Memory B cell (primary cell): ENCODE measurements around the gene TBC1D9.
A peak's percentile ranks its signal among the peaks of the same experiment; 100 is the strongest.

Experiments used
- ATAC-seq: fragments of 150-1000 bp; cut with Tn5 transposase; 2 replicates; pipeline ENCODE4 v1.10.0; 2021; ENCODE audit warnings: low read depth, mild to moderate bottlenecking, moderate library complexity
- DNase-seq, 2 donors: peaks; one replicate each; pipeline ENCODE4 v3.0.0; 2022; ENCODE audit warnings: low spot score in 2 of 2
- H3K27ac Mint-ChIP-seq: one replicate; pipeline ENCODE4 v1.8.0; 2022; ENCODE audit warnings: mild to moderate bottlenecking, moderate library complexity, mixed read lengths
- H3K27me3 Mint-ChIP-seq: one replicate; pipeline ENCODE4 v1.8.0; 2022; ENCODE audit warnings: mixed read lengths
- H3K36me3 Mint-ChIP-seq: one replicate; pipeline ENCODE4 v1.8.0; 2022; ENCODE audit warnings: mild to moderate bottlenecking, mixed read lengths
- H3K4me1 Mint-ChIP-seq: one replicate; pipeline ENCODE4 v1.8.0; 2022; ENCODE audit warnings: mixed read lengths
- H3K4me3 Mint-ChIP-seq: one replicate; pipeline ENCODE4 v1.8.0; 2022; ENCODE audit warnings: mild to moderate bottlenecking, moderate library complexity, mixed read lengths
- H3K9me3 Mint-ChIP-seq: one replicate; pipeline ENCODE4 v1.8.0; 2022; ENCODE audit warnings: mixed read lengths

Gene TBC1D9

GRCh38 chr4:140637836-140638235 lies 118.3 kb downstream of the TBC1D9 start:
- Mint-ChIP-seq H3K27me3 (no peaks in the 10 kb centered on the region), H3K9me3 (no peaks in the 10 kb centered on the region), H3K27ac (peak overlapping the region; percentile 49), H3K36me3 (peaks cover 34% of the 10 kb centered on the region), H3K4me3 (no peak overlapping the region), H3K4me1 (peaks cover 3% of the 10 kb centered on the region)
- DNase-seq (peak in 1 of 2 donors; percentile 31), ATAC-seq (peak; percentile 83)

GRCh38 chr4:140635606-140636005 lies 120.6 kb downstream of the TBC1D9 start:
- no peaks in the 10 kb centered on the region for H3K4me1 Mint-ChIP-seq
- no peaks in the 10 kb centered on the region for H3K9me3 Mint-ChIP-seq
- peaks cover 30% of the 10 kb centered on the region for H3K36me3 Mint-ChIP-seq
- no peak overlapping the region for H3K4me3 Mint-ChIP-seq
- H3K27ac Mint-ChIP-seq: no peak overlapping the region
- DNase-seq: no peak
- no peak for ATAC-seq
- no peaks in the 10 kb centered on the region for H3K27me3 Mint-ChIP-seq

DNA sequence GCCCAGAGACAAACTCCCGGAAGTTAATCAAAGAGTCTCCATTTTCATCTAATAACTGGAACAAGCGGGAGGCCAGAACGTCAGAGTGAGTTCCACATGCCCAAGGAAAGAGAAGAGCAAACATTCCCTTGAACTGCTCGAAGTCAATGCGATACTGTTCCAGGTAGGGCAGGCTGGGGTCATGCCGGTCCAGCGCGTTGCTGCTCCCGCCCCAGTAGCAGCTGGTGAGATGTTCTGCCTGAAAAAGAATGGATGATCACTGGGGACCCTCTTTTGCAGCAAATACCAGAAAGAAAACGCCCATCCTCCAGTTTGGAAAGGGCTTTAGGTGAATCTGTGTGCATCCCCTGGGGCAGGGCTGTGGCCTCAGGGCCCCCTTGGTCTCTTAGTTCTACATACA lies 122.2 kb downstream of the TBC1D9 start:
- H3K36me3 Mint-ChIP-seq: peaks cover 29% of the 10 kb centered on the region
- no peak for DNase-seq
- no peaks in the 10 kb centered on the region for H3K9me3 Mint-ChIP-seq
- no peaks in the 10 kb centered on the region for H3K27me3 Mint-ChIP-seq
- H3K27ac Mint-ChIP-seq: peak overlapping the region; percentile 74
- H3K4me3 Mint-ChIP-seq: no peak overlapping the region
- H3K4me1 Mint-ChIP-seq: no peaks in the 10 kb centered on the region
- no peak for ATAC-seq

DNA sequence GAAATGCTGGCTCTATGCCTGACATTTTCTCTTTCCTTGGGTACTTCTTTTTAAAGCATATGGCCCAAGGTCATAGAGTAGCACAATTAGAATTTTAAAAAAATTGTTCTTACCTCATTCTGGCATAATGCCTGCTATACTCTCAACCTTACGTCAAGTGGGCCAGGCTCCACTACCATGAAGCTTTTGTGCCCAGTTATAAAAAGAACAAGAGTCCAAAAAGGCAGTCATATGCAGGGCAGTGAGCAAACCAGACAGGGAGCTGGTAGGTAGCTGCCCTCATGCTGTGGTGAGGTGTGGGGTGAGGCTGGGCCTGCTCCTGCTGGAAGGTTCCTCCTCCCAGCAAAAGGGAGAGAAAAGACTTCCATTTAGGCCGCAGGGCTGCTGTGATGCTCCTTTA lies 123.1 kb downstream of the TBC1D9 start:
- DNase-seq (no peak), ATAC-seq (no peak)
- Mint-ChIP-seq H3K9me3 (no peaks in the 10 kb centered on the region), H3K4me3 (no peak overlapping the region), H3K27ac (no peak overlapping the region), H3K4me1 (no peaks in the 10 kb centered on the region), H3K27me3 (no peaks in the 10 kb centered on the region), H3K36me3 (peaks cover 32% of the 10 kb centered on the region)

- Mint-ChIP-seq H3K4me1 (peaks cover 2% of the 10 kb centered on the region), H3K9me3 (no peaks in the 10 kb centered on the region), H3K27me3 (no peaks in the 10 kb centered on the region), H3K4me3 (no peak overlapping the region), H3K27ac (peak overlapping the region; percentile 50), H3K36me3 (peaks cover 29% of the 10 kb centered on the region)
- DNase-seq: no peak
- ATAC-seq: no peak
Observed at GRCh38 chr4:140630246-140630645, 125.9 kb downstream of the TBC1D9 start.

- no peaks in the 10 kb centered on the region for H3K9me3 Mint-ChIP-seq
- H3K27me3 Mint-ChIP-seq: no peaks in the 10 kb centered on the region
- H3K36me3 Mint-ChIP-seq: peaks cover 32% of the 10 kb centered on the region
Observed at GRCh38 chr4:140628016-140628415, 128.2 kb downstream of the TBC1D9 start.

DNA sequence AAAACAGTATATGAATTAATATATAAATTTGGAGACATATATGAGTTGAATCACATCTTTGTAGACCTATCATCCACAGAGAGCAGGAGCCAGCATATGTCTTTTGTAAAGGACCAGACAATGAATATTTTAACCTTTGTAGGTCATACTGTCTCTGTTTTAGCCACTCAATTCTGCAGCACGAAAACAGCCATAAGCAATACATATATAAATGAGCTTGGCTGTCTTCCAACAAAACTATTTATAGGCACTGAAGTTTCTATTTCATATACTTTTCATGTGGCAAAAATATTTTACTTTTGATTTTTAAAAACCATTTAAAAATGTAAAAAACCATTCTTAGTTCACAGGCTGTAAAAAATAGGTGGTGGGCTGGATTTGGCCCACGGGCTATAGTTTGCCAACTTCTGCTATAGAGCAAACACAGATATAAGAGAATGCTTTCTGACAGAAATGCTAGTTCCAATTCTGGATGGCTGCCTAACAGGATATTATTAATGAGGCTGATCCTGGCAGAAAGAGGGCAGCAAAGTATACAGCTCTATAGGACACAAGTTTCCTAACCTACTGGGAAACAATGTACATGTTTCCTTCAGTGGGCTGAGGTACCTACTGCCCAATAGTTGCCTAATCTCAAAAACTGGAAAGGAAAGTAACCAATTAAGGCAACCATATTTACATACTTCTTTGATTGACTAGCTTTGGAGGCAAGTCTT lies 129.4 kb downstream of the TBC1D9 start:
- no peak overlapping the region for H3K4me3 Mint-ChIP-seq
- H3K9me3 Mint-ChIP-seq: no peaks in the 10 kb centered on the region
- ATAC-seq (no peak), DNase-seq (no peak)
- H3K27ac Mint-ChIP-seq: peak overlapping the region; percentile 73
- peaks cover 2% of the 10 kb centered on the region for H3K4me1 Mint-ChIP-seq
- no peaks in the 10 kb centered on the region for H3K27me3 Mint-ChIP-seq
- peaks cover 30% of the 10 kb centered on the region for H3K36me3 Mint-ChIP-seq

More at GRCh38 chr4:140628016-140628415, 128.2 kb downstream of the TBC1D9 start:
- H3K4me1 Mint-ChIP-seq: peaks cover 2% of the 10 kb centered on the region
- DNase-seq (no peak), ATAC-seq (no peak)
- H3K4me3 Mint-ChIP-seq: no peak overlapping the region
- H3K27ac Mint-ChIP-seq: peak overlapping the region; percentile 60

GRCh38 chr4:140622333-140622958 lies 133.7 kb downstream of the TBC1D9 start:
- Mint-ChIP-seq H3K27me3 (no peaks in the 10 kb centered on the region), H3K4me1 (peaks cover 3% of the 10 kb centered on the region), H3K27ac (no peak overlapping the region), H3K4me3 (no peak overlapping the region), H3K9me3 (no peaks in the 10 kb centered on the region), H3K36me3 (peaks cover 17% of the 10 kb centered on the region)
- ATAC-seq (no peak), DNase-seq (no peak)

DNA sequence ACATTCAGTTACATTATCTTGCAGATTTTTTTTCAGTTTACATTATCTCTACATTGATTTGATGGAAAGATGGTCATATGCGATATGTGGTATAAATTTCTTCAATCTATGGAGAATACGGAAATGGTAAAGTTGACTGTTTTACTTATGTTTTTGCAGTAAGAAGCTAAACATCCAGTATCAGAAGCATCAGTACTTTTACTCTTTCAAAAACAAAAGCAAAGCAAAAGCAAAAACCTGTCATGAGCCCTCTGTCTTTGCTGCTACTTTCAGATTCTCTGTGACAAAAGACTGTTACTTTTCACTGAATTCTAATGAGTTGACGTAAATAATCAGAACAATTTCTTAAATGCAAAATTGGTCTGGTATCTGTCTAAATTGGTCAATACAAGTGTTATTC lies 135.0 kb downstream of the TBC1D9 start:
- Mint-ChIP-seq H3K4me1 (peaks cover 3% of the 10 kb centered on the region), H3K9me3 (no peaks in the 10 kb centered on the region), H3K27ac (no peak overlapping the region), H3K27me3 (no peaks in the 10 kb centered on the region), H3K36me3 (peaks cover 11% of the 10 kb centered on the region), H3K4me3 (no peak overlapping the region)
- no peak for ATAC-seq
- no peak for DNase-seq

DNA sequence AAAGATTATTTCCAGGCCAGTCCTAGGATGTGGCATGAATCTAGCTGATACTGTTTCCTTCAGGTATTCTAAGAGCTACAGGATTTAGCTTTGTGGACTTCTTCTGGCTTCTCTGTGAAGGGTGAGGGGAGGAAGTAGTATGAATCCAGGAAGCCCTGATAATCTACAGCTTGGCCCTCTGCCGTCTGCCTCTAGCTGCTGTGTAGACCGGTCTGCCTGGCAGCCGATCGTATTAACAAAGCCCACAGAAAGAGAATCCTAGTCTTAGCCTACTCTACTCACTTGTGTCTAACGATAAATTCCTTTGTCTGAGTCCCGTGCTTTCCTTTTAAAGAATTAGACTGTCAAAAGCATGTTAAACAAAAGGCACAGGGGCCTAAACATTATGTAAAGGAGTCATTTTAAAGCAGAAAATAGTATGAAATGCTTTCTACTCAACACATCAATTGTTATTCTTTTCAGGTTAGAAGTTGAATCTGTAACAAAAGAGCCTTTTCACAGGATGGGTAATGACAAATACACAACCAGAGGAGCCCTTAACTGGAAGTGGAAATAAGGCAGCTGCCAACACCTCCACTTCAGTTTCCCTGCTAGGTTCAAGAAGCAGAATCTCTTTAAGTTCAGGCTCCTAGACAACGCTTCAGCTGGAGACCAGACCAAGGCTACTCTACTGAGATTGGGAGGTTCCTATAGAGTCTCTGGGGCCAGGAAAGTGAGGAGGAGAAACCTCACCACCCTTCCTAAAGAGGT lies 138.5 kb downstream of the TBC1D9 start:
- ATAC-seq (no peak), DNase-seq (no peak)
- Mint-ChIP-seq H3K4me3 (no peak overlapping the region), H3K9me3 (no peaks in the 10 kb centered on the region), H3K36me3 (no peaks in the 10 kb centered on the region), H3K27me3 (no peaks in the 10 kb centered on the region), H3K4me1 (peaks cover 3% of the 10 kb centered on the region), H3K27ac (peak overlapping the region; percentile 67)

- no peaks in the 10 kb centered on the region for H3K27me3 Mint-ChIP-seq
- no peak for ATAC-seq
- no peaks in the 10 kb centered on the region for H3K36me3 Mint-ChIP-seq
- H3K4me1 Mint-ChIP-seq: peaks cover 6% of the 10 kb centered on the region
- H3K4me3 Mint-ChIP-seq: no peak overlapping the region
- H3K9me3 Mint-ChIP-seq: no peaks in the 10 kb centered on the region
- no peak for DNase-seq
- no peak overlapping the region for H3K27ac Mint-ChIP-seq
Observed at GRCh38 chr4:140615451-140615850, 140.7 kb downstream of the TBC1D9 start.

DNA sequence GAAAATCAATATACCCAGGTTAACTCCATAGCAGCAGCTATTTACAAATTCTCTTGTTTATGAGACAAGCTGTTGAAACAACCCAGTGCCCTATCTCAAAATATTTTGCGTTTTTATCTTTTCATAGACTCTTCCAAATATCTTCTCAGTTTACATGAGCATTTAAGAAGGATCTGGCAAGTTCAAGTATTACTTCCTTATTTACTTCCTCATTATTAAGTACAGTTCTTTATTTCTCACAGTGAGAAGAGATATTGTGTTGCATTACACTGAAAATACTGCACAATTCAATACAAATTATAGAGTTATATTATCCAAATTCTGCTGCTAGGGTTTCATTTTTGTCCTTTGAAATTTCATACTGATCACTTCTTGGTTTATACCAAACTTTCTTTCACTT lies 143.8 kb downstream of the TBC1D9 start:
- no peak overlapping the region for H3K27ac Mint-ChIP-seq
- no peaks in the 10 kb centered on the region for H3K9me3 Mint-ChIP-seq
- DNase-seq: no peak
- no peaks in the 10 kb centered on the region for H3K36me3 Mint-ChIP-seq
- peak; percentile 67 for ATAC-seq
- H3K27me3 Mint-ChIP-seq: peaks cover 1% of the 10 kb centered on the region
- peaks cover 3% of the 10 kb centered on the region for H3K4me1 Mint-ChIP-seq
- H3K4me3 Mint-ChIP-seq: no peak overlapping the region

DNA sequence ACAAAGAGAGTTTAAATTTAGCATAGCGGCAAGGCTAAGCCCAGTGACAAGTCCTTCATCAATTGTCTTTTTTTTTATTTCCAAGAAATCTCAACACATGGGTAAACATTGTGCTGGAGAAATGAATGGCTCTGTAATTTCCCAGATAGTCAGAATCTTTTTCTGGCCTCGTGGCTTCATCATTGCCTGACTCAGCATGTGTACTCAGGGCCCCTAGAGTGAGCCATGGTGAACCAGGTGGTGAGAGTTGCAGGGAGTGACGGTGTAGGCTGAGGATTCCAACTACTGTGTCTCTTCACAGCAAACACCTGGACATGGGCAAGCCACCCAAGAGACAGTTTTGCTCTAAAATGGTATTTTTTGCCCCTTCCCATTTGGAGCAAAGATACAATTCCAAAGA lies 144.3 kb downstream of the TBC1D9 start:
- H3K9me3 Mint-ChIP-seq: no peaks in the 10 kb centered on the region
- peaks cover 2% of the 10 kb centered on the region for H3K27me3 Mint-ChIP-seq
- H3K4me1 Mint-ChIP-seq: peaks cover 3% of the 10 kb centered on the region
- H3K4me3 Mint-ChIP-seq: no peak overlapping the region
- no peaks in the 10 kb centered on the region for H3K36me3 Mint-ChIP-seq
- DNase-seq: no peak
- ATAC-seq: no peak
- no peak overlapping the region for H3K27ac Mint-ChIP-seq
